Smooth muscle cell (in vitro differentiated cells): Measurements from ENCODE around the gene MLF1. TPM values are rescaled to one million over a fixed set of nuclear protein-coding genes. Genes with fewer than 3 reads are reported as not detected.

Experiments used
- DNase-seq: peaks from one replicate; lab custom pipeline; 2025; ENCODE audit not compliant: unreplicated experiment; lab: John Stamatoyannopoulos, UW
- H2AFZ ChIP-seq: fragments of 200-600 bp; sonication (generic); 2 replicates; pipeline ENCODE4 v1.6.0; 2016; ENCODE audit warnings: antibody characterized with exemption, low read depth, mild to moderate bottlenecking
- H3F3A ChIP-seq: fragments of 200-600 bp; sonication (generic); 2 replicates; pipeline ENCODE4 v1.6.0; 2017; ENCODE audit warnings: antibody characterized with exemption, low read depth
- H3K27ac ChIP-seq: fragments of 200-600 bp; sonication (generic); 2 replicates; pipeline ENCODE4 v1.5.1; 2016; ENCODE audit warnings: low read depth, mild to moderate bottlenecking
- H3K27me3 ChIP-seq: fragments of 200-600 bp; sonication (generic); 2 replicates; pipeline ENCODE4 v1.6.1; 2016; ENCODE audit warnings: low read depth, mild to moderate bottlenecking
- H3K36me3 ChIP-seq: fragments of 200-600 bp; sonication (generic); 2 replicates; pipeline ENCODE4 v1.5.1; 2016; ENCODE audit warnings: low read depth
- H3K4me1 ChIP-seq: fragments of 200-600 bp; sonication (generic); 2 replicates; pipeline ENCODE4 v1.5.1; 2016; ENCODE audit warnings: low read depth
- H3K4me2 ChIP-seq: fragments of 200-600 bp; sonication (generic); 2 replicates; pipeline ENCODE4 v1.6.0; 2016; ENCODE audit warnings: mild to moderate bottlenecking
- H3K4me3 ChIP-seq: fragments of 200-600 bp; sonication (generic); 2 replicates; pipeline ENCODE4 v1.5.1; 2016; ENCODE audit warnings: mild to moderate bottlenecking
- H3K79me2 ChIP-seq: fragments of 200-600 bp; sonication (generic); 2 replicates; pipeline ENCODE4 v1.6.0; 2016; ENCODE audit warnings: low read depth, mild to moderate bottlenecking
- H3K9ac ChIP-seq: fragments of 200-600 bp; sonication (generic); 2 replicates; pipeline ENCODE4 v1.6.0; 2016; ENCODE audit warnings: low read depth
- H3K9me3 ChIP-seq: fragments of 200-600 bp; sonication (generic); replicated peaks from 2 replicates; pipeline ENCODE4 v1.5.1; 2016; ENCODE audit warnings: low read depth
- H4K20me1 ChIP-seq: fragments of 200-600 bp; sonication (generic); 2 replicates; pipeline ENCODE4 v1.6.0; 2016; ENCODE audit warnings: low read depth
- WGBS: methylation state at CpG from one replicate; pipeline ENCODE4 v1.1.7; 2016; ENCODE audit warnings: low lambda C conversion rate; 5-methylcytosine and 5-hydroxymethylcytosine counted together
- polyA plus RNA-seq: library from polyadenylated mRNA; unstranded; fragments of >200 nt; fragmentation: Nextera tagmentation; extraction: Ambion mirVana; gene quantifications from 2 replicates; pipeline ENCODE4 v1.2.1, GENCODE V29; 2016
- total RNA-seq: library from RNA; depleted of rRNA; stranded (reverse); fragments of >200 nt; gene quantifications from 2 replicates; pipeline ENCODE4 v1.2.3, GENCODE V29; 2014
- TF ChIP-seq, protein P1 (sequence below): fragments of 200-600 bp; sonication (generic); IDR thresholded peaks from 2 replicates; pipeline ENCODE4 v1.5.1; 2017; ENCODE audit warnings: borderline replicate concordance, mild to moderate bottlenecking, antibody characterized with exemption; ENCODE audit not compliant: insufficient read depth, poor library complexity, severe bottlenecking

MLF1 gene
- total and polyA plus RNA-seq, 2 experiments from 2014 or later: 24.3 to 28.5 TPM

DNA sequence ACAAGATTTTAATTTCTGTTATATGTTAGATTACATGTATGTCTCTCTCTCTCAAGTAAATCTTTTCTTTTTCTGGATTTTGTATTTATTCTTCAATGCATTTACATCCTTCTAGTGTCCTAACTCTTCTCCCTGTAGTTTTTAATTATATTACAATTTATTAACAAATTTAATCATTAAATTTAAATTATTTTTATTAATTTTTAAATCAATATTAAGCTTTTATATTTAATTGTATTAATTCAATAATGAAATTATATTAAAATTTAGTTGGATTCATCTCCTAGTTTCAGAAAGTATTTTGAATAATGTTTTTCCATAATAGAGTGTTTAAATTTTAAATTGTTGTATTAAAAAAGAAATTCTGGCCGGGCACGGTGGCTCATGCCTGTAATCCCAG lies 29.8 kb downstream of the MLF1 start:
- Histone ChIP-seq H4K20me1 (no peaks in the 10 kb centered on the region), H2AFZ (no peak overlapping the region), H3K4me1 (no peaks in the 10 kb centered on the region), H3K27me3 (no peaks in the 10 kb centered on the region), H3F3A (no peaks in the 10 kb centered on the region), H3K9me3 (no peaks in the 10 kb centered on the region), H3K27ac (no peak overlapping the region), H3K36me3 (no peaks in the 10 kb centered on the region), H3K79me2 (no peaks in the 10 kb centered on the region), H3K4me2 (no peak overlapping the region), H3K4me3 (no peak overlapping the region), H3K9ac (no peak overlapping the region)
- no peak for DNase-seq
- TF ChIP-seq, protein P1, sequence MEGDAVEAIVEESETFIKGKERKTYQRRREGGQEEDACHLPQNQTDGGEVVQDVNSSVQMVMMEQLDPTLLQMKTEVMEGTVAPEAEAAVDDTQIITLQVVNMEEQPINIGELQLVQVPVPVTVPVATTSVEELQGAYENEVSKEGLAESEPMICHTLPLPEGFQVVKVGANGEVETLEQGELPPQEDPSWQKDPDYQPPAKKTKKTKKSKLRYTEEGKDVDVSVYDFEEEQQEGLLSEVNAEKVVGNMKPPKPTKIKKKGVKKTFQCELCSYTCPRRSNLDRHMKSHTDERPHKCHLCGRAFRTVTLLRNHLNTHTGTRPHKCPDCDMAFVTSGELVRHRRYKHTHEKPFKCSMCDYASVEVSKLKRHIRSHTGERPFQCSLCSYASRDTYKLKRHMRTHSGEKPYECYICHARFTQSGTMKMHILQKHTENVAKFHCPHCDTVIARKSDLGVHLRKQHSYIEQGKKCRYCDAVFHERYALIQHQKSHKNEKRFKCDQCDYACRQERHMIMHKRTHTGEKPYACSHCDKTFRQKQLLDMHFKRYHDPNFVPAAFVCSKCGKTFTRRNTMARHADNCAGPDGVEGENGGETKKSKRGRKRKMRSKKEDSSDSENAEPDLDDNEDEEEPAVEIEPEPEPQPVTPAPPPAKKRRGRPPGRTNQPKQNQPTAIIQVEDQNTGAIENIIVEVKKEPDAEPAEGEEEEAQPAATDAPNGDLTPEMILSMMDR: no peak
- 100% methylated on average over 2 of the region's 2 CpGs for WGBS

DNA sequence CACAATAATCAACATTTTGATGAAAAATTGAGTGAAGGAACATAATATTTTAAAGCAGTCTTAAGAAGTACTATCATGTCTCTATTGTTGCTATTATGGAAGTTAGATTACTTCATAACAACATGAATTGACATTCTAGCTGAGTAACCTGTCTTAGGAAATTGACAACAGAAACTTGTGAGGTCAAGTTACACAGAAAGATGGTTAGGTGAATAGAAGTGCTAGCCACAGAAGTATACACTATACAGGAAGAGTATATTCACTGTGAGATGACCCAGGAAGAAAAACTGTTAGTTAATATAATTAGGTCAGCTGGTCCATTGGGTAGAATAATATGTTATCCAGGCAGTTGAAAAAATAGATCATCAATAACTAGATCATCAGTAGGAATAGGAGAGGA lies 31.2 kb downstream of the MLF1 start:
- TF ChIP-seq, protein P1: no peak
- H4K20me1 ChIP-seq: no peaks in the 10 kb centered on the region
- no peaks in the 10 kb centered on the region for H3K9me3 ChIP-seq
- no peak for DNase-seq
- H3K4me1 ChIP-seq: no peaks in the 10 kb centered on the region
- no peaks in the 10 kb centered on the region for H3K27me3 ChIP-seq
- no peak overlapping the region for H3K27ac ChIP-seq
- H3K9ac ChIP-seq: no peak overlapping the region
- H3K36me3 ChIP-seq: no peaks in the 10 kb centered on the region
- H3K79me2 ChIP-seq: no peaks in the 10 kb centered on the region
- no peaks in the 10 kb centered on the region for H3F3A ChIP-seq
- H3K4me3 ChIP-seq: no peak overlapping the region
- no peak overlapping the region for H2AFZ ChIP-seq
- H3K4me2 ChIP-seq: no peak overlapping the region

DNA sequence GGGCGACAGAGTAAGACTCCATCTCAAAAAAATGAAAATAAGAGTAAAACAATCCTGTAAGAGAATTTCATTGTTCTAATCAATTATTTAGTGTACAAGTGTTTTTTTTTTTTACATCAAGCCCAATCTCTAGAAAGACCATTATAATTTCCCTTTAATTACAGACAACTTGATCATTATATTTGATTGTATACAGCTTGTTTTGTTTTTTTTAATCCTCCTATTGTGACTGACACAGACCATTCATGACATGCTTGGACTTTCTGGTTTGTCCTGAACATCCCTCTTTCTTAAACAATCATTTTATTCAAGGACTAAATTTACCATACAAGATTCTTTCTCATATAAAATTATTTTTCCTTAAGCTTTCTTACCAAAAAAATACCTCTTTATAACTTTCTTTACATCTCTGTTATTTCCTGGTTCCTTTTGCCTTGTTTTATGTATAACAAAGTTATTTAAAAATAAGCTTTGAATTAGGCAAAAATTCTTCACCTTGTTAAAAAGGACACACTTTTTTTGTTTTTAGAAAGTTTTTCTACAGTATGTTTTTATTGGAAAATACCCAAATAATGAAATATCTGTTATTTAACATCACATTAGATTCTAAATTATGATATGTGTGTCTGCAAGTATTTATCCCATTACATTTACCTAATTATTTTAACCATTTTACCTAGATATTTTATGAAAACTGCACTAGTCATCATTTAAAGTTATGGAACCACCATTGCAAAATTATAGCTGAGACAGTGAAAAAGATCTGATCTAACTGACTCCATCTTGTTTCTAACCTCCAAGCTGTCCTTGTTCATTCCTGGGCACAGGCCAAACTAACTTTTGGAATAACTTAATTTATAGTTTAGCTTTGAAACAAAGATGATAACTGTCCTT lies 47.2 kb downstream of the MLF1 start:
- no peak overlapping the region for H3K9ac ChIP-seq
- H3K4me3 ChIP-seq: no peak overlapping the region
- no peaks in the 10 kb centered on the region for H3F3A ChIP-seq
- no peak overlapping the region for H3K27ac ChIP-seq
- no peaks in the 10 kb centered on the region for H3K36me3 ChIP-seq
- no peaks in the 10 kb centered on the region for H3K4me1 ChIP-seq
- no peak for DNase-seq
- no peak overlapping the region for H3K4me2 ChIP-seq
- H4K20me1 ChIP-seq: no peaks in the 10 kb centered on the region
- H3K27me3 ChIP-seq: no peaks in the 10 kb centered on the region
- 58% methylated on average over 1 of the region's 1 CpG for WGBS
- H3K9me3 ChIP-seq: no peaks in the 10 kb centered on the region
- no peaks in the 10 kb centered on the region for H3K79me2 ChIP-seq
- TF ChIP-seq, protein P1: no peak
- H2AFZ ChIP-seq: no peak overlapping the region

DNA sequence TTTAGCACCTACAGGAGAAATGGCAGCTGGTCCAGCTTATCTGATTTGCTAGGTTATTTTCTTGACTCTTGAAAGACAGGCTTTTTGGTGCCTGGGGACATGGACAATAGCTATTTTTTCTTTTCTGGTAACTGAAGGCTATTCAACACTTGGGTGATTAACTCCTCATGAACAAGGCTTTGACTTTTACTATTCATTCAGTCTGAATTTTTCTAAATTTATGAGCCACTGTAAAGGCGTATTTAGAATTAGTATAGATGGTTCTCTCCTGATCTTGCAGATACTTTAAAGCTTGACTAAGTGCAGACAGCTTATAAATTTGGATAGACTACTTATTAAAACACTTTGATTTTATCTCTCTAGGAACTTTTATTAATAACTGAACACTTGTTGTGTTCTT lies 54.9 kb downstream of the MLF1 start:
- WGBS: 35% methylated on average over 1 of the region's 1 CpG
- H3K36me3 ChIP-seq: no peaks in the 10 kb centered on the region
- TF ChIP-seq, protein P1: no peak
- H3K4me1 ChIP-seq: no peaks in the 10 kb centered on the region
- no peak overlapping the region for H3K4me3 ChIP-seq
- no peaks in the 10 kb centered on the region for H3K27me3 ChIP-seq
- H3K27ac ChIP-seq: no peak overlapping the region
- no peaks in the 10 kb centered on the region for H4K20me1 ChIP-seq
- no peaks in the 10 kb centered on the region for H3K79me2 ChIP-seq
- no peaks in the 10 kb centered on the region for H3K9me3 ChIP-seq
- H3K9ac ChIP-seq: no peak overlapping the region
- H2AFZ ChIP-seq: no peak overlapping the region
- no peak for DNase-seq
- no peaks in the 10 kb centered on the region for H3F3A ChIP-seq
- H3K4me2 ChIP-seq: no peak overlapping the region
